ENCODE measurements around the gene NELFA. TPM values are rescaled to one million over a fixed set of nuclear protein-coding genes. Genes with fewer than 3 reads are reported as not detected.

NELFA gene
- total RNA-seq, 1 experiment from 2014 or later, result 55.0 TPM

GRCh38 chr4:1964971-1965370 lies 43.8 kb downstream of the NELFA start:
- no peak overlapping the region for H2BK120ac ChIP-seq (ENCODE audit: low read depth, low read length, poor library complexity, severe bottlenecking)
- H2BK20ac ChIP-seq (ENCODE audit: low read depth, low read length, poor library complexity, severe bottlenecking), result no peak overlapping the region
- no peaks in the 10 kb centered on the region for H3K4me1 ChIP-seq (ENCODE audit: insufficient read depth, low read length)
- no peak overlapping the region for H3K23ac ChIP-seq (ENCODE audit: insufficient read length, low read depth, low read length)
- no peaks in the 10 kb centered on the region for H4K20me1 ChIP-seq (ENCODE audit: control insufficient read depth, insufficient read depth, insufficient read length)
- no peak overlapping the region for H2AFZ ChIP-seq (ENCODE audit: low read length)
- Mint-ChIP-seq H3K27ac (peak overlapping the region in 1 of 3 experiments; percentile 28; a peak in 1 of 7 replicates), H3K27me3 (ENCODE audit: low read depth) (no peaks in the 10 kb centered on the region), H3K36me3 (ENCODE audit: insufficient read depth in 1 of 3, low read depth in 3 of 3) (peaks cover 25 to 77% (median 77%) of the 10 kb centered on the region in 3 experiments; a peak in 6 of 7 replicates), H3K9me3 (no peaks in the 10 kb centered on the region), H3K4me3 (no peak overlapping the region), H3K4me1 (peaks cover 0 to 3% of the 10 kb centered on the region in 2 experiments; a peak in 2 of 4 replicates)
- H2BK15ac ChIP-seq (ENCODE audit: low read depth, low read length), result no peak overlapping the region
- H3K9ac ChIP-seq (ENCODE audit: extremely low read depth, insufficient read length, low read length), result no peak overlapping the region
- no peak overlapping the region for H3K4me2 ChIP-seq (ENCODE audit: insufficient read depth, insufficient read length, low read length)
- H3K79me2 ChIP-seq (ENCODE audit: insufficient read depth, low read length), result no peaks in the 10 kb centered on the region
- no peak for DNase-seq
- H3T11ph ChIP-seq (ENCODE audit: low read length), result no peak overlapping the region
- no peak overlapping the region for H4K8ac ChIP-seq (replicated peaks; ENCODE audit: insufficient read length, low read depth, low read length)
- H3K9me3 ChIP-seq (ENCODE audit: control insufficient read depth, low read depth, low read length), result no peaks in the 10 kb centered on the region
- H2AK5ac ChIP-seq (ENCODE audit: insufficient read length, low read length), result no peak overlapping the region
- H4K91ac ChIP-seq (ENCODE audit: insufficient read length, low read depth, low read length), result no peak overlapping the region
- H3K14ac ChIP-seq (ENCODE audit: insufficient read depth, low read length), result no peak overlapping the region
- no peaks in the 10 kb centered on the region for H3K27me3 ChIP-seq (ENCODE audit: insufficient read depth, low read length)
- H3K4ac ChIP-seq (ENCODE audit: low read depth, low read length), result no peak overlapping the region
- no peaks in the 10 kb centered on the region for H3K23me2 ChIP-seq (ENCODE audit: insufficient read length, low read depth, low read length, poor library complexity, severe bottlenecking)
- H3K79me1 ChIP-seq (ENCODE audit: insufficient read depth, low read depth, low read length, poor library complexity, severe bottlenecking), result no peaks in the 10 kb centered on the region
- no peak overlapping the region for H2BK12ac ChIP-seq (ENCODE audit: insufficient read length, low read depth, low read length)
- H3K18ac ChIP-seq (ENCODE audit: insufficient read length, low read depth, low read length), result no peak overlapping the region
- no peak overlapping the region for H4K5ac ChIP-seq (ENCODE audit: insufficient read length, low read depth, low read length)
- no peak overlapping the region for H2BK5ac ChIP-seq (ENCODE audit: insufficient read length, low read length)
- no CpG with 5 or more reads among the region's 1 CpG for WGBS (ENCODE audit: extremely low coverage, insufficient read length, low lambda C conversion rate)
- TF ChIP-seq, protein P1, sequence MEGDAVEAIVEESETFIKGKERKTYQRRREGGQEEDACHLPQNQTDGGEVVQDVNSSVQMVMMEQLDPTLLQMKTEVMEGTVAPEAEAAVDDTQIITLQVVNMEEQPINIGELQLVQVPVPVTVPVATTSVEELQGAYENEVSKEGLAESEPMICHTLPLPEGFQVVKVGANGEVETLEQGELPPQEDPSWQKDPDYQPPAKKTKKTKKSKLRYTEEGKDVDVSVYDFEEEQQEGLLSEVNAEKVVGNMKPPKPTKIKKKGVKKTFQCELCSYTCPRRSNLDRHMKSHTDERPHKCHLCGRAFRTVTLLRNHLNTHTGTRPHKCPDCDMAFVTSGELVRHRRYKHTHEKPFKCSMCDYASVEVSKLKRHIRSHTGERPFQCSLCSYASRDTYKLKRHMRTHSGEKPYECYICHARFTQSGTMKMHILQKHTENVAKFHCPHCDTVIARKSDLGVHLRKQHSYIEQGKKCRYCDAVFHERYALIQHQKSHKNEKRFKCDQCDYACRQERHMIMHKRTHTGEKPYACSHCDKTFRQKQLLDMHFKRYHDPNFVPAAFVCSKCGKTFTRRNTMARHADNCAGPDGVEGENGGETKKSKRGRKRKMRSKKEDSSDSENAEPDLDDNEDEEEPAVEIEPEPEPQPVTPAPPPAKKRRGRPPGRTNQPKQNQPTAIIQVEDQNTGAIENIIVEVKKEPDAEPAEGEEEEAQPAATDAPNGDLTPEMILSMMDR (conservative IDR thresholded peaks at IDR 0.05), result no peak
- H3K56ac ChIP-seq (ENCODE audit: insufficient read length, low read depth, low read length), result no peak overlapping the region
- H3K27ac ChIP-seq (ENCODE audit: insufficient read length, low read depth, low read length), result no peak overlapping the region

All from H9 (cell line).